ENCODE results near the gene PCSK5. TPM values are rescaled to one million over a fixed set of nuclear protein-coding genes. Genes with fewer than 3 reads are reported as not detected.

Gene PCSK5
- total and polyA plus RNA-seq, 2 of the 8 experiments (the other 6 are each of a cell fraction or from before 2014, with no cell fraction given) = 5.5 to 10.7 TPM

DNA sequence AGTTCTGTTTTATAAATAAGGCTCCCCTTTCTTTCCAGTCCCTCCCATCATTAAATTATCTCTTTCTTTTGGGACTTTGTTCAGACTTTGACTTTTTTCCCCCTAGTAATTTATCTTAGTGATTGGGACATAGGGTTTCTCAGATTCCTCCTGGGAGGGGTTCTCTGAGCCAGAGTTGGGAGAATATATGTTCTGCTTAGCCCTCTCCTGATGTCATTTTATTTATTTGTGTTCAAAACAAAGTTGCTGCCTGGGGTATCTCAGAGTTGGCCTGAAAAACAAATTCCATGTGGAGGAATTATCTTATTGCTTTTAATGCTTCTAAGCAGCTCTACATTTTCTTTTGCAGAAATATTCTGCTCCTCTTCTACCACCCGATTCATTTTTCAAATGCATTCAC is 211.0 kb downstream of the PCSK5 start:
- no peak overlapping the region for H2BK15ac ChIP-seq (ENCODE audit: low read length)
- no peak overlapping the region for H3K4ac ChIP-seq (replicated peaks; ENCODE audit: insufficient read length, low read depth, low read length)
- no peak overlapping the region for H2AFZ ChIP-seq (ENCODE audit: low read length)
- H3K9ac ChIP-seq (replicated peaks in 1 of 4; ENCODE audit: extremely low read depth in 1 of 4, low read depth in 3 of 4, low read length in 3 of 4) = no peak overlapping the region
- no peak for FAIRE-seq
- peaks cover 0 to 3% (median under 1%) of the 10 kb centered on the region in 4 experiments; a peak in 1 of 7 replicates for H3K4me1 ChIP-seq (replicated peaks in 1 of 4; ENCODE audit: control insufficient read depth in 3 of 4, insufficient read depth in 4 of 4, low read length in 3 of 4)
- H3K56ac ChIP-seq (replicated peaks; ENCODE audit: insufficient read length, low read depth, low read length) = no peak overlapping the region
- H3K4me2 ChIP-seq (ENCODE audit: insufficient read depth in 1 of 2, low read depth in 2 of 2, low read length in 2 of 2) = no peak overlapping the region
- ChIA-PET POLR2A (ENCODE audit: partially characterized antibody) (no interaction called here), CTCF (ENCODE audit: partially characterized antibody) (interaction anchor here (1.1 kb wide), 1 partner anchor 39 kb away, joined by 3 read pairs; no protein-coding TSS in a partner anchor)
- H4K5ac ChIP-seq (ENCODE audit: insufficient read length, low read depth, low read length) = no peak overlapping the region
- TF ChIP-seq BCL11A (IDR thresholded peaks at IDR 0.05; ENCODE audit: low read depth in 2 of 2, low read length in 2 of 2) = no peak
- no peak for TF ChIP-seq KDM4A (IDR thresholded peaks at IDR 0.05; ENCODE audit: low read depth, low read length, severe bottlenecking)
- TF ChIP-seq SUZ12 (IDR thresholded peaks at IDR 0.05; ENCODE audit: low read length) = no peak
- no peak for TF ChIP-seq CHD2 (IDR thresholded peaks at IDR 0.05; ENCODE audit: low read length)
- no peak for TF ChIP-seq JUN (IDR thresholded peaks at IDR 0.05; ENCODE audit: low read depth, low read length)
- no peak for TF ChIP-seq POLR2A (IDR thresholded peaks at IDR 0.05; ENCODE audit: control extremely low read depth in 1 of 2, low read depth in 2 of 2, low read length in 2 of 2)
- TF ChIP-seq GABPA (IDR thresholded peaks at IDR 0.05; ENCODE audit: borderline replicate concordance, insufficient read depth, low read length) = no peak
- TF ChIP-seq SP1 (IDR thresholded peaks at IDR 0.05; ENCODE audit: low read depth, low read length) = no peak
- H2AK5ac ChIP-seq (ENCODE audit: low read depth, low read length) = no peak overlapping the region
- no peak overlapping the region for H3K4me3 ChIP-seq (ENCODE audit: extremely low read depth in 1 of 4, insufficient read depth in 2 of 4, low read depth in 3 of 4, low read length in 4 of 4)
- H3K79me1 ChIP-seq (ENCODE audit: low read depth, low read length) = no peaks in the 10 kb centered on the region
- no peak overlapping the region for H3K23ac ChIP-seq (ENCODE audit: insufficient read length)
- H3K9me3 ChIP-seq (ENCODE audit: insufficient read depth in 2 of 2, low read depth in 1 of 2, low read length in 1 of 2) = no peaks in the 10 kb centered on the region
- no peak overlapping the region for H3K14ac ChIP-seq (ENCODE audit: insufficient read length)
- no peak overlapping the region for H2BK12ac ChIP-seq (ENCODE audit: low read depth, low read length)
- H2BK20ac ChIP-seq (ENCODE audit: low read length) = no peak overlapping the region
- no peak overlapping the region for H3K18ac ChIP-seq (ENCODE audit: extremely low read depth, low read length)
- no peak overlapping the region for H2BK5ac ChIP-seq (ENCODE audit: low read depth, low read length)
- H3K27ac ChIP-seq (ENCODE audit: low read depth, low read length) = no peak overlapping the region
- no peaks in the 10 kb centered on the region for H3K79me2 ChIP-seq (ENCODE audit: control insufficient read depth in 1 of 2, insufficient read depth in 2 of 2, low read length in 2 of 2)
- no peak overlapping the region for H4K91ac ChIP-seq (replicated peaks; ENCODE audit: insufficient read length, low read length)
- WGBS, 2 experiments (ENCODE audit: extremely low coverage in 1 of 2, insufficient coverage in 1 of 2, insufficient read length in 1 of 2, insufficient replicate concordance in 2 of 2, low coverage in 1 of 2, low lambda C conversion rate in 2 of 2, missing lambda C conversion rate in 1 of 2) = 91% methylated on average over 1 of the region's 1 CpG; no CpG with 5 or more reads in 1 of the 2 experiments
- H4K20me1 ChIP-seq (replicated peaks in 1 of 2; ENCODE audit: control insufficient read depth in 1 of 2, insufficient read depth in 2 of 2, low read length in 2 of 2) = no peaks in the 10 kb centered on the region
- no peaks in the 10 kb centered on the region for H3K23me2 ChIP-seq (ENCODE audit: low read depth, low read length)
- no peak for DNase-seq (ENCODE audit: low read depth in 1 of 2, low spot score in 2 of 2)
- H4K8ac ChIP-seq (ENCODE audit: extremely low read depth, insufficient read depth, low read length) = no peak overlapping the region
- H3K27me3 ChIP-seq (replicated peaks in 1 of 4; ENCODE audit: control insufficient read depth in 3 of 4, extremely low read depth in 1 of 4, insufficient read depth in 3 of 4, low read length in 3 of 4) = no peaks in the 10 kb centered on the region
- H3K36me3 ChIP-seq (ENCODE audit: control insufficient read depth in 2 of 4, insufficient read depth in 4 of 4, low read length in 3 of 4) = no peaks in the 10 kb centered on the region
- no peak overlapping the region for H2BK120ac ChIP-seq (replicated peaks; ENCODE audit: low read depth, low read length)
